ENCODE results near the gene CCDC97. TPM values are rescaled to one million over a fixed set of nuclear protein-coding genes. Genes with fewer than 3 reads are reported as not detected.

Gene CCDC97
- total and polyA plus RNA-seq, 2 of the 8 experiments (the other 6 are each of a cell fraction or from before 2014, with no cell fraction given) = 19.8 to 27.1 TPM

DNA sequence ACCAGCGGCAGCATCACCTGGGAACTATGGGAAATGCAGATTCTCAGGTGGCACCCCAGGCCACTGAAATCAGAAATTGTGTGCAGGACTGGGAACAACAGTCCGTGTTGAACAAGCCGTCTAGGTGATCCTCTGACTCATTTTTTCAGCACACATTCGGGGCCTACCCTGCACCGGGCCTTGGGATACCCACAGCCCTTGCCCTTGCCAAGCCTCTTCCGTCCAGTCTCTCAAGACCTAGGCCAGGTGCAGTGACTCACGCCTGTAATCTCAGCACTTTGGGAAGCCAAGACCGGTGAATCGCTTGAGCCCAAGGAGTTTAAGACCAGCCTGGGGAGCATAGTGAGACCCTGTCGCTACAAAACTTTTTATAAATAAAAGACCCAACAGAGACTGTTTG is 25.5 kb downstream of the CCDC97 start:
- H2BK5ac ChIP-seq (ENCODE audit: low read depth, low read length) = no peak overlapping the region
- no peak overlapping the region for H3K18ac ChIP-seq (ENCODE audit: extremely low read depth, low read length)
- H3K4me2 ChIP-seq (ENCODE audit: insufficient read depth in 1 of 2, low read depth in 2 of 2, low read length in 2 of 2) = no peak overlapping the region
- H3K14ac ChIP-seq (ENCODE audit: insufficient read length) = no peak overlapping the region
- H3K56ac ChIP-seq (replicated peaks; ENCODE audit: insufficient read length, low read depth, low read length) = no peak overlapping the region
- H2BK15ac ChIP-seq (ENCODE audit: low read length) = no peak overlapping the region
- ChIA-PET POLR2A (ENCODE audit: partially characterized antibody) (interaction anchor here (1.3 kb wide), 1 partner anchor 10 kb away, joined by 7 read pairs; no protein-coding TSS in a partner anchor), CTCF (ENCODE audit: partially characterized antibody) (interaction anchor here (0.6 to 4.8 kb wide), 3 partner anchors 11 to 977 kb away, joined by 3 to 25 read pairs (median 4); no protein-coding TSS in a partner anchor)
- no peaks in the 10 kb centered on the region for H3K36me3 ChIP-seq (ENCODE audit: control insufficient read depth in 2 of 4, insufficient read depth in 4 of 4, low read length in 3 of 4)
- no peak overlapping the region for H2BK12ac ChIP-seq (ENCODE audit: low read depth, low read length)
- H3K23me2 ChIP-seq (ENCODE audit: low read depth, low read length) = peaks cover 1% of the 10 kb centered on the region
- no peak overlapping the region for H2AK5ac ChIP-seq (ENCODE audit: low read depth, low read length)
- no peak overlapping the region for H3K4me3 ChIP-seq (ENCODE audit: extremely low read depth in 1 of 4, insufficient read depth in 2 of 4, low read depth in 3 of 4, low read length in 4 of 4)
- H3K27me3 ChIP-seq (replicated peaks in 1 of 4; ENCODE audit: control insufficient read depth in 3 of 4, extremely low read depth in 1 of 4, insufficient read depth in 3 of 4, low read length in 3 of 4) = peaks cover 0 to 3% (median 0%) of the 10 kb centered on the region in 4 experiments; a peak in 3 of 7 replicates
- H2BK120ac ChIP-seq (replicated peaks; ENCODE audit: low read depth, low read length) = no peak overlapping the region
- FAIRE-seq (no peak), DNase-seq (ENCODE audit: low read depth in 1 of 2, low spot score in 2 of 2) (no peak)
- TF ChIP-seq CEBPB (IDR thresholded peaks at IDR 0.05; ENCODE audit: low read depth, low read length) = no peak
- no peak for TF ChIP-seq BRCA1 (IDR thresholded peaks at IDR 0.05; ENCODE audit: low read depth, low read length)
- TF ChIP-seq BCL11A (IDR thresholded peaks at IDR 0.05; ENCODE audit: low read depth in 2 of 2, low read length in 2 of 2) = no peak
- H2BK20ac ChIP-seq (ENCODE audit: low read length) = no peak overlapping the region
- H3K79me1 ChIP-seq (ENCODE audit: low read depth, low read length) = no peaks in the 10 kb centered on the region
- no peaks in the 10 kb centered on the region for H3K79me2 ChIP-seq (ENCODE audit: control insufficient read depth in 1 of 2, insufficient read depth in 2 of 2, low read length in 2 of 2)
- H4K5ac ChIP-seq (ENCODE audit: insufficient read length, low read depth, low read length) = no peak overlapping the region
- no peak overlapping the region for H2AFZ ChIP-seq (ENCODE audit: low read length)
- H3K4me1 ChIP-seq (replicated peaks in 1 of 4; ENCODE audit: control insufficient read depth in 3 of 4, insufficient read depth in 4 of 4, low read length in 3 of 4) = no peaks in the 10 kb centered on the region
- no peak overlapping the region for H3K9ac ChIP-seq (replicated peaks in 1 of 4; ENCODE audit: extremely low read depth in 1 of 4, low read depth in 3 of 4, low read length in 3 of 4)
- H4K8ac ChIP-seq (ENCODE audit: extremely low read depth, insufficient read depth, low read length) = no peak overlapping the region
- H3K9me3 ChIP-seq (ENCODE audit: insufficient read depth in 2 of 2, low read depth in 1 of 2, low read length in 1 of 2) = no peaks in the 10 kb centered on the region
- H3K4ac ChIP-seq (replicated peaks; ENCODE audit: insufficient read length, low read depth, low read length) = no peak overlapping the region
- H4K20me1 ChIP-seq (replicated peaks in 1 of 2; ENCODE audit: control insufficient read depth in 1 of 2, insufficient read depth in 2 of 2, low read length in 2 of 2) = peaks cover 0 to 2% of the 10 kb centered on the region in 2 experiments
- 93% methylated on average over 10 of the region's 10 CpGs; no CpG with 5 or more reads in 1 of the 2 experiments for WGBS, 2 experiments (ENCODE audit: extremely low coverage in 1 of 2, insufficient coverage in 1 of 2, insufficient read length in 1 of 2, insufficient replicate concordance in 2 of 2, low coverage in 1 of 2, low lambda C conversion rate in 2 of 2, missing lambda C conversion rate in 1 of 2)
- no peak overlapping the region for H3K27ac ChIP-seq (ENCODE audit: low read depth, low read length)
- no peak overlapping the region for H4K91ac ChIP-seq (replicated peaks; ENCODE audit: insufficient read length, low read length)
- no peak overlapping the region for H3K23ac ChIP-seq (ENCODE audit: insufficient read length)

All from H1 (cell line).